Panc1 (cell line): ENCODE data around the gene EPDR1.

Experiments used
- CTCF ChIP-seq: fragments of 450-650 bp; IDR thresholded peaks from 2 replicates; pipeline ENCODE4 v1.5.1; 2017; ENCODE audit warnings: mild to moderate bottlenecking
- POLR2AphosphoS5 ChIP-seq: IDR thresholded peaks from 2 replicates; pipeline ENCODE4 v1.6.1; 2012; ENCODE audit warnings: mild to moderate bottlenecking, low read depth, low read length, moderate library complexity
- REST ChIP-seq, 2 experiments: IDR thresholded peaks; 2 replicates each; pipeline ENCODE4 v1.6.1; 2011 to 2012; ENCODE audit warnings: low read depth in 2 of 2, control low read depth in 1 of 2, low read length in 1 of 2, mild to moderate bottlenecking in 1 of 2, moderate library complexity in 1 of 2; ENCODE audit not compliant: insufficient read depth in 1 of 2

- TF ChIP-seq CTCF (peak; percentile 50), REST (IDR thresholded peaks at IDR 0.05; ENCODE audit: insufficient read depth in 1 of 2, low read depth in 2 of 2, low read length in 1 of 2) (no peak), POLR2AphosphoS5 (no peak)
Measured at GRCh38 chr7:37918526-37918925, 1.9 kb upstream of the EPDR1 start.
